HepG2 (cell line): Measurements from ENCODE around the gene SERINC5. TPM values are rescaled to one million over a fixed set of nuclear protein-coding genes. Genes with fewer than 3 reads are reported as not detected.
A peak's percentile ranks its signal among the peaks of the same experiment; 100 is the strongest.

Experiments used
- ATAC-seq: fragments of 200-7000 bp; cut with Tn5 transposase; 3 replicates; pipeline ENCODE4 v1.9.1; 2020; ENCODE audit warnings: mild to moderate bottlenecking, moderate library complexity
- Bru-seq: library from RNA; stranded (reverse); fragments of 400-500 nt; gene quantifications from one replicate; lab custom pipeline; 2021; lab: Mats Ljungman, UMichigan
- BruChase-seq, 2 experiments: library from RNA; stranded (reverse); fragments of 400-500 nt; gene quantifications; one replicate each; lab custom pipeline; 2021; lab: Mats Ljungman, UMichigan
- BruUV-seq: library from RNA; stranded (reverse); fragments of 400-500 nt; replicated peaks from 2 replicates; lab custom pipeline; 2021; lab: Mats Ljungman, UMichigan
- CTCF ChIA-PET: fragments of 300-600 bp; formaldehyde crosslinking; extraction: SDS; loops from one replicate; lab custom pipeline; 2021; ENCODE audit warnings: low total read pairs, inconsistent platforms, low intra/inter-chr PET ratio; lab: Yijun Ruan, JAX
- POLR2A ChIA-PET: fragments of 350-600 bp; sonication (Branson Sonifier 250); formaldehyde crosslinking; loops from one replicate; lab custom pipeline; 2020; ENCODE audit warnings: antibody characterized with exemption, inconsistent platforms; lab: Yijun Ruan, JAX
- DNase-seq: peaks from one replicate; pipeline ENCODE4 v3.0.0-alpha.2; 2015; ENCODE audit warnings: low spot score
- FAIRE-seq: peaks from 3 replicates; lab custom pipeline; 2011; peaks lifted over from hg19 to GRCh38; lab: Jason Lieb, UNC
- H2AFZ ChIP-seq: one replicate; pipeline ENCODE4 v1.6.1; 2011; ENCODE audit warnings: low read length, inconsistent platforms
- H3K27ac ChIP-seq: fragments of 300-600 bp; 3 replicates; pipeline ENCODE4 v1.8.0; 2011; ENCODE audit warnings: mixed run types, mild to moderate bottlenecking, mixed read lengths, low read length, inconsistent platforms; ENCODE audit not compliant: insufficient read depth; ENCODE audit errors: extremely low read length
- H3K27me3 ChIP-seq, 2 experiments: fragments of 200-600 bp in 1 of 2; 2 replicates in 1 of 2; 3 replicates in 1 of 2; pipeline versions ENCODE4 v1.6.0 to v1.8.0; 2011; ENCODE audit warnings: low read length in 2 of 2, mild to moderate bottlenecking in 2 of 2, moderate library complexity in 2 of 2, inconsistent platforms in 1 of 2; ENCODE audit not compliant: insufficient read depth in 2 of 2, control insufficient read depth in 1 of 2
- H3K36me3 ChIP-seq, 2 experiments: fragments of 200-600 bp in 1 of 2; replicated peaks in 1 of 2; 2 replicates in 1 of 2; 3 replicates in 1 of 2; pipeline versions ENCODE4 v1.5.1 to v1.8.0; 2011; ENCODE audit warnings: low read length in 2 of 2, inconsistent platforms in 1 of 2; ENCODE audit not compliant: insufficient read depth in 2 of 2, control insufficient read depth in 1 of 2
- H3K4me1 ChIP-seq: 2 replicates; pipeline ENCODE4 v1.5.1; 2012; ENCODE audit warnings: low read length, inconsistent platforms; ENCODE audit not compliant: insufficient read depth
- H3K4me2 ChIP-seq: 2 replicates; pipeline ENCODE4 v1.6.0; 2011; ENCODE audit warnings: low read depth, low read length, inconsistent platforms
- H3K4me3 ChIP-seq, 3 experiments: fragments of 200-600 bp in 1 of 3; sonication (generic), shearing (Covaris generic) in 1 of 3; replicated peaks in 1 of 3; 2 replicates each; pipeline ENCODE4 v1.5.1; 2011 to 2016; ENCODE audit warnings: low read length in 3 of 3, inconsistent platforms in 2 of 3, low read depth in 2 of 3, mild to moderate bottlenecking in 2 of 3, control low read depth in 1 of 3, mixed read lengths in 1 of 3; ENCODE audit not compliant: insufficient read depth in 1 of 3
- H3K79me2 ChIP-seq: one replicate; pipeline ENCODE4 v1.6.1; 2011; ENCODE audit warnings: low read length, inconsistent platforms; ENCODE audit not compliant: insufficient read depth
- H3K9ac ChIP-seq: 2 replicates; pipeline ENCODE4 v1.6.0; 2011; ENCODE audit warnings: mild to moderate bottlenecking, low read depth, low read length, inconsistent platforms; ENCODE audit not compliant: insufficient read depth
- H3K9me3 ChIP-seq: 2 replicates; pipeline ENCODE4 v1.5.1; 2012; ENCODE audit warnings: mild to moderate bottlenecking, low read length
- H4K20me1 ChIP-seq: 2 replicates; pipeline ENCODE4 v1.6.0; 2011; ENCODE audit warnings: inconsistent platforms, mild to moderate bottlenecking, low read length, moderate library complexity; ENCODE audit not compliant: insufficient read depth
- CAMTA2 ChIP-seq: sonication (generic); formaldehyde crosslinking; IDR thresholded peaks from 2 replicates; pipeline ENCODE4 v1.4.0; 2020; ENCODE audit warnings: mild to moderate bottlenecking, missing genetic modification reagents, borderline replicate concordance
- FOXA1 ChIP-seq, 2 experiments: fragments of 450-650 bp in 1 of 2; sonication (generic) in 1 of 2; formaldehyde crosslinking in 1 of 2; IDR thresholded peaks; 2 replicates each; pipeline versions ENCODE4 v1.4.0 to v1.6.1; 2016 to 2020; ENCODE audit warnings: missing genetic modification reagents in 1 of 2
- HNF1B ChIP-seq: sonication (generic); formaldehyde crosslinking; IDR thresholded peaks from 2 replicates; pipeline ENCODE4 v1.5.1; 2020; ENCODE audit warnings: mild to moderate bottlenecking, moderate library complexity, missing genetic modification reagents
- PLRG1 ChIP-seq: fragments of 450-650 bp; conservative IDR thresholded peaks from 2 replicates; pipeline ENCODE4 v1.6.1; 2016
- POGK ChIP-seq: sonication (generic); formaldehyde crosslinking; conservative IDR thresholded peaks from 2 replicates; pipeline ENCODE4 v1.8.0; 2022; ENCODE audit warnings: mild to moderate bottlenecking, moderate library complexity, missing genetic modification reagents
- ZNF263 ChIP-seq: sonication (generic); formaldehyde crosslinking; IDR thresholded peaks from 2 replicates; pipeline ENCODE4 v1.4.0; 2020; ENCODE audit warnings: missing genetic modification reagents
- ZNF670 ChIP-seq: sonication (generic); formaldehyde crosslinking; IDR thresholded peaks from 2 replicates; pipeline ENCODE4 v1.8.0; 2022; ENCODE audit warnings: mild to moderate bottlenecking, missing genetic modification reagents, borderline replicate concordance
- WGBS: methylation state at CpG from one replicate; pipeline ENCODE4 v1.1.6; 2017; ENCODE audit warnings: low lambda C conversion rate; 5-methylcytosine and 5-hydroxymethylcytosine counted together
- in situ Hi-C: cut with HindIII; loops from 2 replicates; pipeline ENCODE4 v1.10.0; 2017; ENCODE audit warnings: low pct_unique_long_range_greater_than_20kb; ENCODE audit not compliant: extremely low pct_ligation_motif_present
- intact Hi-C: fragments of 100-400 bp; cut with micrococcal nuclease; formaldehyde crosslinking; loops from one replicate; pipeline ENCODE4 v1.10.0; 2022; ENCODE audit not compliant: unreplicated experiment
- long read RNA-seq, 2 experiments: library from RNA in 1 of 2; library from polyadenylated mRNA in 1 of 2; stranded (forward) in 1 of 2; unstranded in 1 of 2; transcript quantifications; one replicate each; pipeline ENCODE4 v2.0.0, GENCODE V29; 2019 to 2022
- polyA minus RNA-seq, 3 experiments: library from RNA; depleted of rRNA, polyadenylated mRNA; stranded (reverse); fragments of >200 nt; gene quantifications; 2 replicates each; pipeline ENCODE4 v1.2.3, GENCODE V29; 2011; ENCODE audit warnings: low replicate concordance in 1 of 3
- polyA plus RNA-seq, 8 experiments: library from polyadenylated mRNA; depleted of rRNA in 3 of 8; stranded (reverse) in 7 of 8; unstranded in 1 of 8; fragments of >200 nt; fragmentation: Illumina TruSeq in 4 of 8; extraction: Trizol in 4 of 8; gene quantifications; 2 replicates each; pipeline versions ENCODE4 v1.2.1 to v1.2.3, GENCODE V29; 2011 to 2016; ENCODE audit warnings: low read depth in 4 of 8, missing spikeins in 1 of 8, mixed read lengths in 1 of 8; ENCODE audit not compliant: insufficient read depth in 1 of 8
- total RNA-seq, 5 experiments: library from RNA; depleted of rRNA; stranded (reverse); fragments of >200 nt; fragmentation: Illumina TruSeq; extraction: Trizol; gene quantifications; 2 replicates each; pipeline ENCODE4 v1.2.3, GENCODE V29; 2016; ENCODE audit warnings: low read depth in 1 of 5
- TF ChIP-seq, protein P1 (sequence below): sonication (generic); IDR thresholded peaks from 2 replicates; pipeline ENCODE4 v1.6.1; 2016; ENCODE audit warnings: low read depth, borderline replicate concordance

Gene SERINC5
- total RNA-seq (2016; rRNA removed; fragmentation: Illumina TruSeq; extraction: Trizol) = 22.8 and 23.1 TPM in 2 replicates
- total RNA-seq (2016; cell fraction: cytosol; rRNA removed; fragmentation: Illumina TruSeq; extraction: Trizol; ENCODE audit: low read depth) = 5.4 and 6.5 TPM in 2 replicates
- total RNA-seq (2016; cell fraction: insoluble cytoplasmic fraction; rRNA removed; fragmentation: Illumina TruSeq; extraction: Trizol) = 21.5 and 23.8 TPM in 2 replicates
- 9.0 and 9.4 TPM in 2 replicates for total RNA-seq (2016; cell fraction: membrane; rRNA removed; fragmentation: Illumina TruSeq; extraction: Trizol)
- 33.8 and 36.7 TPM in 2 replicates for total RNA-seq (2016; cell fraction: nucleus; rRNA removed; fragmentation: Illumina TruSeq; extraction: Trizol)
- 17.3 TPM in 2 replicates for polyA plus RNA-seq (2011; rRNA removed)
- polyA plus RNA-seq (2011; cell fraction: cytosol; rRNA removed) = 12.6 and 17.2 TPM in 2 replicates
- polyA plus RNA-seq (2011; cell fraction: nucleus; rRNA removed) = 7.1 and 8.9 TPM in 2 replicates
- polyA plus RNA-seq (2012) = 19.5 and 21.6 TPM in 2 replicates
- polyA plus RNA-seq (2016; cell fraction: cytosol; fragmentation: Illumina TruSeq; extraction: Trizol; ENCODE audit: low read depth) = 0.84 and 0.86 TPM in 2 replicates
- polyA plus RNA-seq (2016; cell fraction: insoluble cytoplasmic fraction; fragmentation: Illumina TruSeq; extraction: Trizol; ENCODE audit: low read depth) = 9.7 and 9.9 TPM in 2 replicates
- polyA plus RNA-seq (2016; cell fraction: membrane; fragmentation: Illumina TruSeq; extraction: Trizol; ENCODE audit: low read depth) = 2.2 and 3.1 TPM in 2 replicates
- 20.5 and 22.1 TPM in 2 replicates for polyA plus RNA-seq (2016; cell fraction: nucleus; fragmentation: Illumina TruSeq; extraction: Trizol; ENCODE audit: insufficient read depth, low read depth)
- polyA minus RNA-seq (2011; rRNA and poly(A)+ RNA removed; ENCODE audit: low replicate concordance) = 6.4 and 56.6 TPM in 2 replicates
- polyA minus RNA-seq (2011; cell fraction: cytosol; rRNA and poly(A)+ RNA removed) = 25.1 and 29.5 TPM in 2 replicates
- polyA minus RNA-seq (2011; cell fraction: nucleus; rRNA and poly(A)+ RNA removed) = 22.3 and 25.4 TPM in 2 replicates
- percentile 82 among the genes with signal in this experiment for Bru-seq, nascent RNA
- BruChase-seq, experiment 1, labeled RNA remaining after a 6-hour chase = percentile 87 among the genes with signal in this experiment
- BruChase-seq, experiment 2, labeled RNA remaining after a 2-hour chase = percentile 83 among the genes with signal in this experiment
- long read RNA-seq, experiment 1, full-length matches to known transcripts = 4 of 83 reads
- long read RNA-seq, experiment 1, partial matches to known transcripts = 0 of 83 reads
- long read RNA-seq, experiment 1, other reads (novel, unspliced or antisense) = 79 of 83 reads
- long read RNA-seq, experiment 2, full-length matches to known transcripts = 2 of 33 reads
- long read RNA-seq, experiment 2, partial matches to known transcripts = 2 of 33 reads
- long read RNA-seq, experiment 2, other reads (novel, unspliced or antisense) = 29 of 33 reads

- Histone ChIP-seq H3K4me3 (peak within 1 kb of the TSS; percentile 80 to 97 (median 90)), H4K20me1 (no peaks in the 10 kb centered on the region; the same call in 1 of the 2 replicates), H3K9me3 (no peaks in the 10 kb centered on the region), H3K9ac (peak within 1 kb of the TSS; percentile 98), H3K4me2 (peak within 1 kb of the TSS; percentile 88), H3K79me2 (peaks cover 47% of the 10 kb centered on the region), H3K27me3 (no peaks in the 10 kb centered on the region; a peak in 1 of 5 replicates), H3K36me3 (no peaks in the 10 kb centered on the region), H2AFZ (peak within 1 kb of the TSS; percentile 70), H3K4me1 (peaks cover 60% of the 10 kb centered on the region), H3K27ac (peak within 1 kb of the TSS; percentile 90)
- 1% methylated on average over 13 of the region's 87 CpGs for WGBS
- ChIA-PET CTCF (no interaction called here), POLR2A (interaction anchor here (0.6 to 5.1 kb wide), 24 partner anchors 10 to 166 kb away, joined by 3 to 52 read pairs (median 5); partner anchors contain the start of gene ZFYVE16)
- ATAC-seq = peak; percentile 77
- peak; percentile 53 for DNase-seq
- no peak for FAIRE-seq
- TSS peak; percentile 69 for BruUV-seq
- intact Hi-C loops (loop anchor here (2.0 to 5.0 kb wide), 2 partner anchors 71 to 164 kb away; no protein-coding TSS in a partner anchor), in situ Hi-C loops (loop anchor here (5.0 kb wide), 1 partner anchor 164 kb away; no protein-coding TSS in a partner anchor)
- TF ChIP-seq PLRG1 (no peak), HNF1B (CRISPR knock-in tag) (no peak; the same call in 1 of the 2 replicates), FOXA1 (IDR thresholded peaks at IDR 0.05) (no peak), FOXA1 (CRISPR knock-in tag; IDR thresholded peaks at IDR 0.05) (peak; percentile 4; the same call in 1 of the 2 replicates), POGK (peak; percentile 74), ZNF263 (CRISPR knock-in tag) (no peak), CAMTA2 (CRISPR knock-in tag) (0 out of 2 replicates have a peak, but pooled peaks have one; percentile 41), ZNF670 (no peak)
- TF ChIP-seq, protein P1, sequence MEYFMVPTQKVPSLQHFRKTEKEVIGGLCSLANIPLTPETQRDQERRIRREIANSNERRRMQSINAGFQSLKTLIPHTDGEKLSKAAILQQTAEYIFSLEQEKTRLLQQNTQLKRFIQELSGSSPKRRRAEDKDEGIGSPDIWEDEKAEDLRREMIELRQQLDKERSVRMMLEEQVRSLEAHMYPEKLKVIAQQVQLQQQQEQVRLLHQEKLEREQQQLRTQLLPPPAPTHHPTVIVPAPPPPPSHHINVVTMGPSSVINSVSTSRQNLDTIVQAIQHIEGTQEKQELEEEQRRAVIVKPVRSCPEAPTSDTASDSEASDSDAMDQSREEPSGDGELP = no peak
These were observed at the start of gene SERINC5 for GRCh38 chr5:80255811-80256712. TSS of gene SERINC5 (minus strand) at chr5:80256048. CDS start at chr5:80255922, 126 bp downstream.
